Activated CD4-positive, alpha-beta T cell treated with anti-CD3 and anti-CD28 coated beads, Interleukin-2, amount 50 U/mL, for 4 hours (primary cell): ENCODE measurements around the gene TFCP2L1.
"Not testable (repeated sequence)": the region's sequence is repeated elsewhere in the genome, so short reads cannot be mapped to it uniquely, and the experiment has no call there.

Experiments
- DNase-seq, 2 experiments: peaks; one replicate each; pipeline ENCODE4 v3.0.0-alpha.2; 2020

The TFCP2L1 gene

DNA sequence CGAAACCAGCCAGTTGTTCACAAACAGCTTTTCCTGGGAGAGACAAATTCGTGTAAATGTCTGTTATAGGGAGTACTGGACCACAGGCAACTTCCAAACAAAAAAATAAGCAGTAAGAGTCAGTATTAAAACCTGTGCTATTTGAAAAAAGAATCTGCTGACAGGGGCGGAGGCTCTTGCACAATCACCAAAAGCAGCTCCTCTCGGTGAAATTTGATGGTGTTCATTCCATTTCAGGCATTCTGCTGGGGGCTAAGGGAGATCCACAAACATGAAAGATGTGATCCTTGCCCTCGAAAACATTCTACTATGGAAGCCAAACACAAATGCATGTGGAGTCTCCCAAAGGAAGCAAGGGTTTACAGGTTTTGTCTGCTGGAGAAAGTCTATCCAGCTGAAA lies 45.0 kb downstream of the TFCP2L1 start:
- DNase-seq: no peak

DNA sequence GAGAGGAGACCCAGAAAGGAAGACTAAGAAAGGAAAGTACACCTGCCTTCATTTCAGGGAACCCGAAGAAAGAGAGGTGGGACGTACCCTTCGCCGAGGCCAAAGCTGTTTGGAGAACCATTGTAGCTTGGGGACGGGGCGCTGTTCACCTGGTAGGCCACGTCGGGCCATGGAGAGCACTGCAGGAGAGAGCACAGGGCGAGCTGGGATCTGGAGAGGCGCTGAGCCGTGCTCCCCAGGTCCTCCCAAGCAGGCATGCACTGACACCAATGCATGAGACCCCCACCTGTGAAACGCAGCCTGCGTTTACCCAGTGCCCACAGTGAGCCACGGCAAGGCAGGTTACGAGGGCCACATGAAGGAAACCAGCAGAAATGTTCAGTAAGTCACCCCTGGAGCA lies 45.5 kb downstream of the TFCP2L1 start:
- no peak for DNase-seq

DNA sequence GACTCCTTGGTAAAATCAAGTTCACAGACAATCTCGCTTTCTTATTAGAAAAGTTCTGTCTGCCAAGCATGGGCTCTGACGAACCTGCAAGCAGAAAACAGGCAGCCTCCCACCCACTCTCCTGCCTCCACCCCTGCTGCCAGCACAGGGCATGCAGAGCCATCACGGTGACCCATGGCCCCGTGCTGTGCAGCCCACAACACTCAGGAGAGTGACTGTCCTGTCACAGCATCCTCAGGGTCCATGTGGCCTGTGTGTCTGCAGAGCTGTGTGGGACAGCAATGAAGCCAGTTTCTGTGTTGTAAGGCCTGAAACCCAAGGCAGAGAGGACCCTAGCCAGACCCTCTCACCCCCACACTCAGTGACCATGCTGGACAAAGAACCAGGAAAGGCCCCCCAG lies 46.2 kb downstream of the TFCP2L1 start:
- DNase-seq: no peak

DNA sequence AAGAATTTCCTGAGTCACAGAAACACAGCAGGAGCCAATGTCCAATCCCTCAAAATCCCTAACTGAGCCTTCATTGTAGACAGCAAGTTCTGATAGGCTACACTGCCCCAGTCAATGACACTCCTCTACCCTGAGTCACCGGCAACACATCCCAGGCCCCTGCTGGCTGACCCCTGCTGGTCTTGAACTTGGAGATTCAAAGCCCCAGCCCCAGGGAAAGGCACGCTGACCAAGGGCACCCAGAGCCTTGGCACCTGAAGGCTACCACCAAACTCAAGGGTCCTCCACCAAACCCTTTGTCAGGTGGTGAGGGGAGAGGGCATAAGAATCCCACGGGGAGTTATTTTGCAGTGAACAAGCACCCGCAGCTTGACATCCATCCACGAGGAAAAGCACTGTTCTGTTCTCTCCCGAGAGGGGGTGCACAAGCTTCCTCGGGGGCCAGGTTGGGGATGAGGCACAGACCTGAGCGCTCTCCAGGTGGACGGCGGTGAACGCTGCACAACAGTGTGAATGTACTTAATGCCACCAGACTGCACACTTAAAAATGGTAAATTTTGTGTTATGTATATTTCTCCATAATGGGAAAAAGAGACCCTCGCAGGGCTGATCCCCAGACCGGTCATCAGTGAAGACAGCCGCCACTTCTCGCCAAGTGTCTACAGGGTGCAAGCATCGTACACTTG lies 46.9 kb downstream of the TFCP2L1 start:
- no peak for DNase-seq

DNA sequence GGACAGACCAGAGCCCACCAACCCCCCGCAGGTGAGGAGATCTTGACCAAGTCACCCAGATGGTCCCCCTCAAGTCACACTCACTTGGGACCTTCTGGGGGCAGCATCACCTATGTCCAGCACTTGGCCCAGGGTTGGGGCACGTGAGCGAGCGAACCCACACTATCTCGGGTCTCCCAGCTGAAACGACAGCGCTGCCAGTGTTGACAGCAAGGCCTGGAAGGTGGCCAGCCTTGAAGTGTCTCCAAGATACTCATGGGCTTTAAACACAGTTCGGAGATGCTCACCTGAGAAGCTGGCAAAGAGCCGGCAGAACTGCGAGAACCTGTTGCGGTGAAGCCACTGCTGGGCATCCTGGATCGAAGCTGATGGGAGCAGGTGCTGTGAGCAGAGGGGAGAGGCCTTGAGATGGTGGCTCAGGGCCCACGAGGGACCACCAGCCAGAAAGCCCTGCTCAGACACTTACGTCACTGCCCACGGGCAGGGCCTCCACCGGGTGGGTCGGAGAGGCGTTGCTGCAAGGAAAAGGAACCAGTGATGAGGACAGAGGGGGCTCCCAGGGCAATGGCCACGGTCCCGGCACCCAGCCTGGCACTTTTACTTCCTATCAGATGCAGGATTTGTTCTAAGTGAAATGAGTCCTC lies 47.5 kb downstream of the TFCP2L1 start:
- no peak for DNase-seq

DNA sequence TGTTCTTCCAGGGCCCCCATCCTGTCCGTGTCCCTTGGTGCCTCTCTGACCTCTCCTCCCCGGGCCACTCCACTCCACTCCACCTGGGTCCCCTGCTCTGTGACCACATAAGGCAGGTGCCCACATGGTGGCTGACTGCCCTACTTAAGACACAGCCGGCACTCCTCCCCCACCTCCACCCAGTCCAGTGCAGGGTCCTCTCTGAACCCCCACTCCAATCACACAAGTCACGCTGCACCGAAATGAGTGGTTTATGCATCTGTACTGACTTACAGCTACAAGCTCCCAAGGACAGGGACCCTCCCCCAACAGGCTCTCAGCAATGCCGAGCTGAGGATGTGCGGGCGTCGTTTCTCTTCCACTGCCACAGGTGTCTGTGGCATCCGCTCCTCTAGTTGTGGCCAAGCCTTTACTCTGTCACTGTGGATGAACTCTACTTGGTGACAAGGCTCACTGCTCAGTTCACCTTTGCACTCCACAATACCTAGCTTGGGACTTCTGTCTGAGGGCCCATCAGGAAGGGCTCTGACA lies 48.3 kb downstream of the TFCP2L1 start:
- no peak for DNase-seq

DNA sequence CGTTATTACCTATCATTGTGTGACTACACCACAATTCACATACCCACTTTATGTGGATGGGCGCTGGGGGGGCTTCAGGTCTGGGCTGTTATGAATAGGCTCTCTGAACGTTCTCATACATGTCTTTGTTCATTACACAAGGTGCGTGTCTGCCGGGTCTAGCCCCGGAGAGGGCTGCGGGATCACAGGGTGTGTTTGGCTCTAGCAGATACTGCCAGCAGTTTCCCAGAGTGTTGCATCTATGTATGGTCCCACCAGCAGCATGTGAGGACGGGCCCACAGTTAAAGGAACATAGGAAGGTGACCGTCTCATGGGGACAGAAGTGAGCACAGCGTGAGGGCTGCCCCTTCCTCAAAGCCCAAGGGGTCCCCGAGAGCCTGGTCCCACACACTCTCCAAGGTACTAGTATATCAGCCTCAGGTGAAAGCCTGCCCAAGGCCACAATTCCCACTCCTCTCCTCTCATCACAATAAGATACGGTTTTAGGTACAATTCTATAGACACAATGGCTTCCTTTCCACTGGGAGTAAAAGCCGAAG lies 48.8 kb downstream of the TFCP2L1 start:
- DNase-seq: no peak

DNA sequence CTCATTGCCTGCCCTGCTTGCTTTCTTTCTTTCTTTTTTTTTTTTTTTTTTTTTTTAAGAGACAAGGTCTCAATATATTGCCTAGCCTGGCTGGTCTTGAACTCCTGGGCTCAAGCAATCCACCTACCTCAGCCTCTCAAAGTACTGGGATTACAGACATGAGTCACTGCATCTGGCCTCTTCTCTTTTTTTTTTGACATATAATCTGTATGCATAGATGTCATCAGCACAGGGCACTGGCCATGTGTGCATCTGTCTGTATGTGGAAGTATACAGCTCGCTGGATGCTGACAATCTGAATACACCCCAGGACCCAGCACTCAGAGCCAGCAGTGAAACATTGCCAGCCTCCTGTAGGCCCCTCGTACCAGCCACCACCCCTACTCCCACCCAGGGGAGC lies 49.5 kb downstream of the TFCP2L1 start:
- no peak for DNase-seq

DNA sequence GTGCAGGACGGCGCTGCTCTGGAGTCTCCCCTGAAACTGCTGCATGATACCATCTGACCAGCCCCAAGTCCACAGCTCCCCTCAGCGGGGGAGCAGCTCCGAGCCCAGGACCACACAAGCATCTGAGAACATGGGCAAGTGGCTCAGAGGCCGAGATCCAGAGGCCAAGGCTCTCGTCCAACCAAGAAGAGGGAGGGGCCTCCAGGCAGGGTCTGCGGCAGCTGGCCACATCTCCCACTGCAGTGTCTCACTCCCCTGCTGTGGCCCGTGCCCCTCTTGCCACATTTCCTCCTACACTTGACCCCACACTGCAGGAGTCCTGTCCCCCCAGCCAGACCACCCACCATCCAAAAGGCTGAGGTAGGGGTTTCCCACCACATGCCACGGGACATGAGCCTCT lies 50.2 kb downstream of the TFCP2L1 start:
- no peak for DNase-seq

DNA sequence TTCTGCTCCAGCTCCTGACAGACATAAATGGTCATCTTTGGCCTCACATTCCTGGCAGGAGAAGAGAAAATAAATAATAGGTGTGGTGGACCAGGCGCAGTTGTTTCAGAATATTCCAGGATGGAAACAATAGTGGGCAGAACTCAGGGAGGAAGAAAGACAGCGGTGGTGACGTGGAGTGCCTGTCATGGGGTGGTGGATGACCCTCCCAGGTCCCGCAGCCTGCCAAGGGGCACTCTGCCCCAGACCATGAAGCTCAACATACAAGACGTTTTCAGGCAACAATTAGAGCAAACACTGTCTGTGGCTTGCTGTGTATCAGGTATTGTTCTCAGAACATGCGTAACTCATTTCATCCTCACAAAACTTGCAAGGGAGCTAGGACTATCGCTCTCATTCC lies 50.9 kb downstream of the TFCP2L1 start:
- no peak for DNase-seq

DNA sequence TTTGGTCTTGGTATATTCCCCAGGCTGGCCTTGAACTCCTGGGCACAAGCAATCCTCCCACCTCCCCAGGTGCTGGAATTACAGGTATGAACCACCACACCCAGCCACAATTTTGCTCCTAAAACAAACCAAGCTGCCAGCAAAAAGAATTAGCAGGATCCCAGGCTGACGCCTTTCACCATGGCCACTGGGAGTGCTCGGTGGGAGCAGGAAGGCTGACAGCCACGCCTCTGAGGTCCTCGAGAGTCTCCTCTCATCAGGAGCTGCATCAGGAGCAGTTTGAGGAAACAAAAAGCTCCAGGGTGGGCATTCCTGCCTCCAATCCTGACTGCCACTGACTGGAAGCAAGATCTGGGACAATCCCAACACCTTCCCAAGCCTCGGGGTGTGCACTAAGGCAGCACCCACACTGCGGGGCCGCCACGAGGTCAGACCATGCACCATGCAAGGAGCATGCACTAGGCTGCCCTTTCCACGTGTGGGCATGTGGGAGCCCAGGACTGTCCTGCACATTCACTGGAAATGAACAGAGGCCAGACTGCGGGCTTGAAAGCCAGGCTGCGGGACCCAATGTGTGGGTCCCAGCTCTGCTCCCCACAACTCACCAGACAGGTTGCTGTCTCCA lies 51.4 kb downstream of the TFCP2L1 start:
- DNase-seq: no peak

DNA sequence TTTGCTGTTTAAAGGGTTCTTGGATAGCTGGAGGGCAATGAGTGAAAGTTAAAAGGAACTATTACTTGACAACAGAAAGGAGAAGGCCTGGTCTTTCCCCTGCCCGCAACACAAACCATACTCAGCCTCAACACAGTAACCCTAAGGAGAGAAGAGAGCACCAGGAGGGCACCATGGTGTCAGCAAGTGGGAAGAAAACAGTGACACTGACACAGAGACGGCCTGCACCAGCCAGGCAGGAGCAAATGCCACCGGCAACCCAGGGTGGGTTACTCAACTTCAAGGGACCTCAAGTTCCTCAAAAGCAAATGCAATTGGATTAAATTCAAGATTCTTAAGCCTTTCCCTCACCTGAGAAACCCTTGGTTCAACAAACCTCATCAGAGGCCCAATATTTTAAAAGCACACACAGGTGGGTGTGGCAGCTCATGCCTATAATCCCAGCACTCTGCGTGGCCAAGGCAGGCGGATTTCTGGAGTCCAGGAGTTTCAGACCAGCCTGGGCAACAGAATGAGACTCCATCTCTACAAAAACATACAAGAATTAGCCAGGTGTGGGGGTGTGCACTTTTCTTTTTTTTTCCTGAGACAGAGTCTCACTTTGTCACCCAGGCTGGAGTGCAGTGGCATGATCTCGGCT lies 52.3 kb downstream of the TFCP2L1 start:
- DNase-seq: no peak

DNA sequence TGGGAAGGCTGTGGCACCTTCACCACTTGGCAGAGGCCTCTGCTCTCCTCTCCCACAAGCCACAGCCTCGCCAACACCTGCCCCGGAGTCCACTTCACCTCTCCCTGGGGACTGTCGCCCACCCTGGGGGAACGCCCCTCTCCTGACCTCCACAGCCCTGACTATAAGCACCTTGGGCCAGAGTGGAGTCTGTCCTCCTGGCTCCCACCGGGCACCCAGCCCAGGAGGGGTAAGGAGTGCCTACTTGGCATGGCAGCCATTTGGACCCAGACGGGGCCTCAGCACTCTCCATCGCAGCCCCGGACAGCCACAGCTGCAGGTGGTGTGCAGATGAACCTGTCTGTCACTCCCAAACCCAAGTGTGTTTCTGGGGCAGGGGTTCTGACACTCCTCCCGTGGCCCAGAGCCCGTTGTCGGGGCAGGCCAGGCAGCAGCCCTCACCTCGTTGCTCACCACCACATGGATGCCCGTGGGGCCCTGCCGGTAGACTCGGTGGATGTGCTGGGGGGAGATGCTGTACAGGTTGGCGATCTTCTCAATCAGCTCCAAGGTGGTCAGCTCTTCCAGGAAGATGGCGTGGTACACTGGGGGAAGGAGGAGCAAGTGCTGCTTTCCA lies 53.5 kb downstream of the TFCP2L1 start:
- DNase-seq: no peak

DNA sequence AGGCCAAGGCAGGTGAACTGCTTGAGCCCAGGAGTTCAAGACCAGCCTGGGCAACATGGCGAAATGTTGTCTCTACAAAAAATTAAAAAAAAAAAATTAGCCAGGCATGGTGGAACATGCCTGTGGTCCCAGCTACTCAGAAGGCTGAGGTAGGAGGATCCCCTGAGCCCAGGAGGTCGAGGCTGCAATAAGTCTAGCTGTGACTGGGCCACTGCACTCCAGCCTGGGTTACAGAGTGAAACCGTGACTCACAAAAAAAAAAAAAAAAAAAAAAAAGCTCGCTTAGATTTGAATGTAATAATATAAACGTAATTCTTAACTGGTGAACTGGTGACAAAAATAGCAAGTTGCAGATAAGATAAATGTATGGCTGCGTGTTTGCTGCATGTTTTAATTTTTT lies 56.5 kb downstream of the TFCP2L1 start:
- DNase-seq: no peak

DNA sequence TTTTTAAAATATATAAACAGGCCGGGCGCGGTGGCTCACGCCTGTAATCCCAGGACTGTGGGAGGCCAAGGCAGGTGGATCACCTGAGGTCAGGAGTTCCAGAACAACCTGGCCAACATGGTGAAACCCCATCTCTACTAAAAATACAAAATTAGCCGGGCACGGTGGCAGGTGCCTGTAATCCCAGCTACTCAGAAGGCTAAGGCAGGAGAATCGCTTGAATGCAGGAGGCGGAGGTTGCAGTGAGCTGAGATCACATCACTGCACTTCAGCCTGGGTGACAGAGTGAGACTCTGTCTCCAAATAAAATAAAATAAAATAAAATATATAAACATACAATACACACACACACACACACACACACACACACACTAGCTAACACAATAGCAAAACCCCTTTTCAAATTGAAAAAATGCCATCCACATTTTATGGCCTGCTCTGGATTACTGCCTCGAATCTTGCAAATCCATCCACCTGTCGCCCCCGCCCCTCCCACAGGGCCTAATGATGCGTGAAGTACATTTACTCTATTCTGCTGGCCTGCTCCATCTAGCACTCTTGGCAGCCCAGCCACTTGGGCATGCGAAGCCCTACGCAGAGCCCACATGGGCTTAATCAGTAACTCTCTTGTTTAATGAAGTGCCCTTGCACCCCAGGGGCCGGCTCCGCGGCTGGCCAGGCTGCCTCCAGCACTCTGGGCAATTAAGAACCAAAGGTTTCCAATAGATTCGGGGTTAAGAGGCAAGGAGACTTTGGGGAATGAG lies 57.4 kb downstream of the TFCP2L1 start:
- DNase-seq: not testable (repeated sequence)

DNA sequence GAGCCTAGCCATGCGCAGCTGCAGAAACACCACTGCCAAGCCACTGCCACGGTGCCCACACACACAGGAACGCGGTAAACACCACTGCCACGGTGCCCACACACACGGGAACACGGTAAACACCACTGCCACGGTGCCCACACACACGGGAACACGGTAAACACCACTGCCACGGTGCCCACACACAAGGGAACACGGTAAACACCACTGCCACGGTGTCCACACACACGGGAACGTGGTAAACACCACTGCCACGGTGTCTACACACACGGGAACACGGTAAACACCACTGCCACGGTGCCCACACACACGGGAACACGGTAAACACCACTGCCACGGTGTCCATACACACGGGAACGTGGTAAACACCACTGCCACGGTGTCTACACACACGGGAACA lies 59.3 kb downstream of the TFCP2L1 start:
- not testable (repeated sequence) for DNase-seq

DNA sequence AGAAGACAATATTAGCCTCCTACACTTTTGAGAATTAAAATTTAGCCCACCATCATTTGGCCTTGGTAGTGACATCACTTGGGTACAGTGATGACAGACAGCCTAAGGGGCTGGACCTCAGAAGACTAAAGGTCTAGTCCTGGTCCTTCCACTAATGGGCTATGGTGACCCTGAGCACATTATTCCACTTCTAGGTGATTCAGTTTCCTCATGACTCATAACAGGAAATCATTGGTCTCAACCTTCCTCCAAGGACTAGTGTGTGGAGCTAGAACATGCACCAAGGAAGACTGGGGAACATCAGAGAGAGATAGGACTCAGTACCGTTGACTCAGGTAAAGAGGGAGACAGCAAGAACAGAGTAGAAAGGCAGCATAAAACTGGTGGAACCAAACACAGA lies 64.0 kb downstream of the TFCP2L1 start:
- DNase-seq: no peak

DNA sequence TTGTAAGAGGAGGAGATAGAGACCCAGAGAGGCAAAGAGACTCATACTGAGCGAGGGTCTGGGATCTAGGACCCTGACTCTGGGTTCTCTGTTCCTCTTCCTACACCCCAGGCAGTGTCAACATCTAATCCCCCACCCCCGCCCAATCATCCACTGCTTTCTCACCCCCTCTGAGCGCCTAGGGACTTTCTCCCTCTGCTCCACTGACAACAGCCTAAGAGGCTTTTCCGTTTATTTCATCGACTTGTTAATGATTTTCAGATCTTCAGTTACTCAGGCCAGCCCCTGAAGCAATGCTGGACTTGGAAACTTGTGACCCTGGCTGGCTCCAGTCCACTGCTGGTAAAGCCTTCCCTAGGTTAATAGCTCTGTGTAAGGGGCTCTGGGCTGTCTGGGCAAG lies 65.1 kb downstream of the TFCP2L1 start:
- DNase-seq: no peak

DNA sequence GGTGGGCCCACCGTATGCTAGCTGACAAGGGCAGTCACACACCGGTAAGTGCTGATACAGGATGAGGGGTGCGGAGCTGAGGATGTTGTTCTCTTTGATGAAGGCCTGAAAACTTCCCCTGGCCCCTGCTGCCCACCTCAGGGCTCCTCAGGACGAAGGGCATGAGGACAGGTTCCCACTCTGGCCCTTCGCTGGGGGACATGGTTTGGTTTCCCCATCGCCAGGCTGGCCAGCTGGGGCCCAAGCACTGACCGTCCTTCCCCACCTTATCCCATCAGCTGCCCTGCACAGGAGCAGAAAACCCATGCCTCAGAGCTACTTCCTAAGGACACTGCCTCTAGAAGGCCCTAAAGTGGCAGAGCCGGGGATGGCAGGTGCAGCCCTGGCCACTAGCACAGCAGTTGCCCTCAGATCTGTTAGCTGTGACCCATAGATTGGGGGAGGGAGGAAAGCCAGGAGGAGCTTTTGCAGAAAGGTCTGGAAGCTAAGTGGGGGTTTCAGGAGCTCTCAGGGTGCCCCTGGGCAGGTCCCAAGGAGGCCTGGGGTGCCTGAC lies 66.5 kb downstream of the TFCP2L1 start:
- DNase-seq: no peak

DNA sequence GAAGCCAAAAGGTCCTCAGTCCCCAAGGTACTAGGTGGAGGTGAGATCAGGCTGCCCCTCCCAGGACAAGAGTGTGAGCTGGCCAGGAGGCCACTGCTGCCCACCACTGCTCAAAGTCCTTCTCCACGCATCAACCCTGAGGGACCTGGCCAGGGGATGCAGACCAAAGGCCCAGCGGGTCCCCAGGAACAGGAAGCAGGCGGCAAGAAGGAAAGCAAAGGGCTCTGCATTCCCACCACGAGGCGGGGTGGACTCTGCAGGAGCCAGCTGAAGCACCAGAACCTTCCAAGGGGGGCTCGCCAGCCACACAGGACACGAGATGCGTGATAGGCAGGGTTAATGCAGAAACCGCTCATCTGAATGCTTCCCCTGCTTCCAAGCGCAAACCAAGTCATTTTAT lies 67.4 kb downstream of the TFCP2L1 start:
- DNase-seq: no peak

DNA sequence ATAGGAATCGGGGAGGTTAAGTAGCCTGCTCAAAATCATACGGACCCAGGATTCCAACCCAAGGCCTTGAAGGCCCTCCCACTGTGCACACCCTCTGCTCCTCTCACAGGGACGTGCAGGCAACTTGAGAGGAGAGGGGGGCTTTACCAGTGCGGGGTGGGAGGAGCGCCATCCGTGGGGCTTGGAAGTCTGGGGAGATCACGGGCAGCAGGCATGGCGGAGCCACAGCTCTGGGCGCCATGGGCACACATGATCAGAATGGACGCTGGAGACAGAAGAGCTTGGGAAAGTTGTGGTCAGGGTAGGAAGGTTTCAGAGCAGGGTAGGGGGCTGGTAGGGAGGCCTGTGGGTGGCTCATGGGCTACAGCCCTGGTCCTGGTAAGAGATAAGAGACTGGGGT lies 70.7 kb downstream of the TFCP2L1 start:
- no peak for DNase-seq

DNA sequence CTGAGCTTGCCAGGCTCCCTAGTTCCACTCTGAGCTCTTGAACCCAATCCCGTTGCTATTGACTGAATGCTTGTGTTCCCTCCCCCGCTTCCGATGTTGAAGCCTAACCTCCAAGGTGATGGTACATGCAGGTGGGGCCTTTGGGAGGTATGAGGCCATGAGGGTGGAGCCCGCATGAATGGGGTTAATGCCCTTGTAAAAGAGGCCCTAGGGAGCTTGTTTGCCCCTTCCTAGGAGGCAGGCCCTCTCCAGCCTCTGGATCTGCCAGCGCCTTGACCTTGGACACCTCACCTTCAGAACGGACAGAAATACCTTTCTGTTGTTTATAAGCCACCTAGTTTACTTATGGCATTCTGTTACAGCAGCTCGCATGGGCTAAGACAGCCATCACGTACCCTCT lies 71.6 kb downstream of the TFCP2L1 start:
- no peak for DNase-seq
